Gastroesophageal sphincter (tissue), 3 donors: ENCODE data around the gene TAF6L.

Experiments
- EP300 ChIP-seq: sonication (generic); formaldehyde crosslinking; IDR thresholded peaks from one replicate; pipeline ENCODE4 v1.6.1; 2017; ENCODE audit warnings: antibody characterized with exemption, mild to moderate bottlenecking
- POLR2AphosphoS5 ChIP-seq: sonication (generic); formaldehyde crosslinking; IDR thresholded peaks from one replicate; pipeline ENCODE4 v1.6.1; 2017; ENCODE audit warnings: antibody characterized with exemption
- TF ChIP-seq, protein P1 (sequence below), 4 experiments: fragments of 200-600 bp in 2 of 4; fragments of 450-650 bp in 2 of 4; sonication (generic) in 1 of 4; IDR thresholded peaks; one replicate each; pipeline ENCODE4 v1.5.1; 2017 to 2019; ENCODE audit warnings: antibody characterized with exemption in 4 of 4, mild to moderate bottlenecking in 2 of 4, moderate library complexity in 2 of 4

DNA sequence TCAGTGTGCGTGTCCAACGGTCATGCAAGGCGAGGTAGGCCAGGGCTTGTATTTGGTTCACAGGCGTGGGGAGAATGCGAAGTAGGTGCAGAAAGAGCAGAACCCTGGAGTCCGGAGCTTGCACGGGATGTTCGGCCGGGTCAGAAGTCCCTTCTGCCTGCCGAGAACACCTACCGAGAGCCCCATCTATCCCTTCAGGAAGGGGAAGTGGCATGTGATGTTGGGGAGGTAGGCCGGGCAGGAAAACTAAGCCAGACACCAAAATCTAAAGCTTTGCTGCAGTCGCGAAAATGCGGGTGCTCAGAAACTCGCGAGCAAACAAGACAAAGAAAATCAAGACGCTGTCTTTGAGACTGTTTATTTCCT is 435 bp upstream of the TAF6L start:
- no peak for TF ChIP-seq POLR2AphosphoS5
- TF ChIP-seq, protein P1, sequence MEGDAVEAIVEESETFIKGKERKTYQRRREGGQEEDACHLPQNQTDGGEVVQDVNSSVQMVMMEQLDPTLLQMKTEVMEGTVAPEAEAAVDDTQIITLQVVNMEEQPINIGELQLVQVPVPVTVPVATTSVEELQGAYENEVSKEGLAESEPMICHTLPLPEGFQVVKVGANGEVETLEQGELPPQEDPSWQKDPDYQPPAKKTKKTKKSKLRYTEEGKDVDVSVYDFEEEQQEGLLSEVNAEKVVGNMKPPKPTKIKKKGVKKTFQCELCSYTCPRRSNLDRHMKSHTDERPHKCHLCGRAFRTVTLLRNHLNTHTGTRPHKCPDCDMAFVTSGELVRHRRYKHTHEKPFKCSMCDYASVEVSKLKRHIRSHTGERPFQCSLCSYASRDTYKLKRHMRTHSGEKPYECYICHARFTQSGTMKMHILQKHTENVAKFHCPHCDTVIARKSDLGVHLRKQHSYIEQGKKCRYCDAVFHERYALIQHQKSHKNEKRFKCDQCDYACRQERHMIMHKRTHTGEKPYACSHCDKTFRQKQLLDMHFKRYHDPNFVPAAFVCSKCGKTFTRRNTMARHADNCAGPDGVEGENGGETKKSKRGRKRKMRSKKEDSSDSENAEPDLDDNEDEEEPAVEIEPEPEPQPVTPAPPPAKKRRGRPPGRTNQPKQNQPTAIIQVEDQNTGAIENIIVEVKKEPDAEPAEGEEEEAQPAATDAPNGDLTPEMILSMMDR (IDR thresholded peaks at IDR 0.05): no peak
- no peak for TF ChIP-seq EP300
